GM15510 (cell line): ENCODE data around the gene ANKRD23.

Experiments used
- POLR2A ChIP-seq: IDR thresholded peaks from 3 replicates; pipeline ENCODE4 v1.6.1; 2011; ENCODE audit warnings: borderline replicate concordance; ENCODE audit not compliant: insufficient read length; ENCODE audit errors: extremely low read depth

ANKRD23 gene

DNA sequence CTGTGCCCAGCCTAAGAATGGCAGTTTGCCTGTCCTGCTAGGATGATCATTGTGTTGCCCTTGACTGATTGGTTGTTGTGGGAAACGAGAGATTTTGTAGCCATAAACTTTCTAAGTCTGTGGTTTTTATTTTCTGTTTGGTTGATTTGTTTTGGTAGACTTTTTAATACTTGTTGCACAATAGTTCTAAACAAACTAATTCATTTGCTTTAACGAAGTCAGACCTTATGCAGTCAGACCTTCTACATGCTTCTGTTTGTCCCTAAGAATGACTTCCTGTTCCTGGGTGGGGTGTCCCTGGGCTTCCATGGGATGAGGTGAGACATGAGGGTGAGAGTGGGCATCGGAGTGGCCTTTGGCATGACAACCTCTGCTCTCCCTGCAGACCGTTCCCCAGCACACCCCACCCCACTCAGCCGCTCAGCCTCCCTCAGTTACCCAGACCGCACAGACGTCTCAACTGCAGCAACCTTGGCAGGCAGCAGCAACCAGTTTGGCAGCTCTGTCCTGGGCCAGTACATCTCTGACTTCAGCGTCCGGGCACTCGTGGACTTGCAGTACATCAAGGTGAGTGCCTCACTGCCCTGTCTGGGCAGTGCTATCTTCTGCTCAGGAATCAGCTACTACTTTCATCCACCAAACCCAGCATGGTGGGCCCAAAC lies 35.5 kb downstream of the ANKRD23 start:
- TF ChIP-seq POLR2A: no peak

DNA sequence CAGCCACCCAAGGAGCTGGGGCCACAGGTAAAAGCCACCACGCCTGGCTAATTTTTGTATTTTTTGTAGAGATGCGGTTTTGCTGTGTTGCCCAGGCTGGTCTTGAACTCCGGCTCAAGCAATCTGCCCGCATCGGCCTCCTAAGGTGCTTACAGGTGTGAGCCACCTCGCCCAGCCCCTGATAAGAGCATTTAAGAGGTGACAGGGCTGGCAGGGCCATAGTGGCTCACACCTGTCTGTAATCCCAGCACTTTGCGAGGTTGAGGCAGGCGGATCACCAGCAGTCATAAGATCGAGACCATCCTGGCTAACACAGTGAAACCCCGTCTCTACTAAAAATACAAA lies 36.7 kb downstream of the ANKRD23 start:
- no peak for TF ChIP-seq POLR2A

DNA sequence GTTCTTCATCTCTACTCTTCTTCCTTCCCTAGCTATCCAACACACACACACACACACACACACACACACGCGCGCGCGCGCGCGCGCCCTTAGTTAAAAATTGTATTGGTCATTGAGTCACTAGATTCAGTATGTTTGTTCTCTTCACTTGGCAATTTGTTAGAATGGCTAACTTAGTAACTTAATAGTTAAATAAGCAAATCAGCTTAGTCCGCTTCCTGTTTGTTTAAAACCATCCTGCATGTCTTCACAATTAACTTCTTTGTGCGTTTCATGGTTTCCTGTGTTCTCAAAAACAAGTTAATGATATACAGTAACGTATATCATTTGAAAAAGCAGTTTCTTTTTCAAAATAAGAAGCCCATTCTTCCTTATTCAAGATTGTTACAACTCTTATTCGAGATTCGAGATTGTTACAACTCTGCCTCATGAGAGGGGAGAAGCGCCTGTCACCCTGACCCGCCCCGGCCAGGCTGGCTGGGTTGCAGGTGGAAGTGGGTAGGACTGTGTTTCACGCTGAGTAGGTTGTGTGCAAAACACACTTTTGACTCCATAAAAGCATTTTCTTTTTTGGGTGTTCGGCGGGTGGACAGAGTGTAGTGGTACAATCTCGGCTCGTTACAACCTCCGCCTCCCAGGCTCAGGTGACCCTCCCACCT lies 37.2 kb downstream of the ANKRD23 start:
- no peak for TF ChIP-seq POLR2A

DNA sequence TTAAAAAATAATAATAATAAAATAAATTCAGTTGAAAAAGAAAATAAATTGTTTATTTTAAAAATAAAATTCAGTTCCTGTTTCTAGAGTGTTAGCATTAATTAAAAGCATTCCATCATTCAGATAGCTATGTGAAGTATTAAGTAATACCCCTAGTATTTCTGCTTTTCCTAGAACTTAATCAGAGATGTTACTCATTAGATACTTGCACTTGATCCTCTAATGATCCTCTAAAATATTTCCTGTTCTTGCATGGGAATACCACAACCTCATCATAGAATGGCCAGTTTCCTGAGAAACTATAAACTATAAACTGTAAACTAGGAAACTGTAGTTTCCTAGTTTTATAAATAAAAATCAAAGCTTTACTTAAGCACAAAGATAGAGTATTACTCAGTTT lies 38.8 kb downstream of the ANKRD23 start:
- TF ChIP-seq POLR2A: no peak

DNA sequence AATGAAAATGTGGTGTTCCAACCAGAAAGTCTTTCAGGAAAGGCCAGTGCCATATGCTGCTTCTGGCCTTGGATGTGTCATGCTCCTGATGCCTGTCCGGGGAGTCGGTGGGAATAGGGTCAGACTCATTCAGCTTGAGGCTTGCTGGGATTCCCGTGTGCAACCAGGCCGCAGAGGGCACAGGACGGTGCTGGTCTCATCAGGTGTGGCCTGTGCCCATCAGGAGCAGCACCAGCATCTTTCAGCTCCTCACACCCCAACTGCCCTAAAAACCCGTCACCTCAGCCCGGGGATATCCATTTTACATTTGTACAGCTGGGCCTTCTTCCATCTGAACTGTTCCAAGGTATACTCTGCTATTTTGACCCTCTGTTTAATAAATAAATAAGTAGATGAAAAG lies 41.1 kb downstream of the ANKRD23 start:
- TF ChIP-seq POLR2A: no peak

DNA sequence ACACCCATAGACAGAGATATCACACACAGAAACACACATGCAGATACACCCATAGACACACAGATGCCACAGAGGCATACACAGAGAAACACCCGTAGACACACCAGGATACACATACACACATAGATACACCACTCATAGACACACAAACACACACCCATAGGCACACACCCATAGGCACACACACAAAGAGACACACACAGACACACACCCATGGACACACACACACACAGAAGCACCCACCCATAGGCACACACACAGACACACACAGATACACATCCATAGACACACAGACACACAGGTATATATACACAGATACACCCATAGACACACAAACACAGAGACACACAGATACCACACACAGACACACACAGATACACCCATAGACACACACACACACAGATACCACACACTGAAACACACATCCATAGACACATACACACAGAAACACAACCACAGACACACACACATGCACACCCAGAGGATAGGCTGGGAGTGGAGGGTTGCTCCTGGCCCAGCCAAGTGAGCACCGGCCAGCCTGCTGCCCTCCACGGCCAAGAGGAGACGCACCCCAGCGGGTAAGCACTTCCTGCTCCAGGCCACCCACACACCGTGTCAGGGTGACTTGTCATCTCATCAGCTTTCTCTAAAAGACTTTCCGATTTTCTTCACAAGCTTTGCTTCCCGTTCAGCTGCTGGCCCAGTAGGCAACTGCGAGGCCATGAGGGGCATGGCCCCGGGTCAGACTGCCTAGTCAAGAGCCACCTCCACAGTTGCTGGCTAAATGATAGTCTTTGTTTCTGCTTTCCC lies 41.8 kb downstream of the ANKRD23 start:
- no peak for TF ChIP-seq POLR2A

DNA sequence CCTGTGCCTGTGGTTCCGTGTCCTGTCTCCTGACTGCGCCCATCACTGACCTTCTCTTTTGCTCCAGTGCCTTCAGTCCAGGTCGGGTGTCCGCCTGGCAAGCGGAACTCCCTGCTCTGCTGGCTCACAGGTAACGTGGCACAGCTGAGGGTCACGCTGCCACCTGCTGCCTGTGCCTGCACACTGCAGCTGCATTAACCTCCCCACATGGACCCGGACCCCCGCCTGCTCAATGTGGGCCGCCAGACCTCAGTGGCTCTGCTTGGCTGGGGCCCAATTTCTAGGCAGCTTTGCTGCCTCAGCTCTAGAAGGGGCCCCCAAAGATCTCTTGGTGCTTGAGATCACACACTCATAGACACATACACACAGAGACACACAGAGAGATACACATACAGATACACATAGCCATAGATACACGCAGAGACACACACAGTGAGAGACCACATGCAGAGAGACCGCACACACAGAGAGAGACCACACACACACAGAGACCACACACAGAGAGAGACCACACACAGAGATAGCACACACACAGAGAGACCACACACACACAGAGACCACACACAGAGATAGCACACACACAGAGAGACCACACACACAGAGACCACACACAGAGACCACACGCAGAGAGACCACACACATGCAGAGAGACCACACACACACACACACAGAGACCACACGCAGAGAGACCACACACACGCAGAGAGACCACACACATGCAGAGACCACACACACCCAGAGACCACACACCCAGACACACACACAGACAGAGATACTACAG lies 42.6 kb downstream of the ANKRD23 start:
- no peak for TF ChIP-seq POLR2A

DNA sequence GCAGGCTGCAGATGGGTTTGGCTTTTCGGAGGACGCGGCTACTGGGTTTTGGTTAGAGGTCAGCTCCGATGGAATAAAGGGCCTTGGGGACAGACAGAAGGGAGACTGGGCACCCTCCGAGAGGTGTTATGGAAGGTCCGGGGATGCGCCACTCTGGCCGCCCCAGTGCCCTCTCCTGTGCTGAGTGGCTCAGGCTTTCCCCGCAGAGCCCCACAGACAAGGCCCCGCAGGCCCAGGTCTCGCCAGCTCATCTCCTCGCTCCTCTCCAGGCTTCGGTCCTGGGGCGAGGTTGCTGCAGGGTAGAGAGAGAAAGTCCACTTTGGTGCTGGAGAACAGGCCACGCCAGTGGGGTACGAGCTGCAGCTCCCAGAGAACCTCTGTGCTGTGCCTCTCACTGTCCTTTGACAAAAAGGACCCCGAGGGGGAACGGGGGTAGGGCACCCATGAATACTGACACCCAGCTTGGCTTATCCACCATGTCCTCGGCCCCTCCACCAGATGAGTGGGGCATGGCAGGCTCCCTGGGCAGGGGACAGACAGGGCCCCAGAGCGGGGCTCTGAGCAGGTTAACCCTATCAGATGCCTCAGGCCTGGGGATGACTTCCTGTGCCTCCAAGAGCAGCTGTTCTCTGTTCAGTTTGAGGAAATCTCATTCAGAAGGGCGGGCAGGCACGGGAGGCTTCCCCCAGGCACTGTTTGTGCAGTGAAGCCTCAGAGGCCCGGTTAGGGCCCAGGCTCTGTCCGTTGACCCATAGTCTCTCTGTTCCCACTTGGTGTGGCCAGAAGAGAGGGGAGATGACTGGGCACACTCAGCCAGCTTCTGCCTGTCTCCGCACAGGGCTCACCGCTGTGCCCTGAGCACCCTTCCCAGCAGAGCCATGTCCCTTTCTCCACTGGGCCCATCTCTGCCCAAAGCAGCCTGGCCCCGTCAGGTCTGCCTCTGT lies 43.5 kb downstream of the ANKRD23 start:
- no peak for TF ChIP-seq POLR2A

DNA sequence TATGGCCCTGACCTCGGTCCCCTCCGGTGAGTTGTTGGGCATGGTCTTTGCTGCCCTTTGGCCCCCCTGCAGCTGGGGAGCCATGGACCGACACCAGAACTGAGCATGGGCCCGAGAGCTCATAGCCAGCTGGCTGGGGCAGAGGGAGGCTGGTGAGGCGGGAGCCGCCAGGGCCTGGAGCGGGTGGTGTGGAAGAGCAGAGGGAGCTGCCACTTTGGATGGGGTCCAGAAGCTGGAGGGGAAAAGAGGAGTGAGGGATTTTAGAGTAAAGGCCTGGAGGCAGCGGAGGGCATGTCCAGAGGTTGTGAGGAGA lies 44.2 kb downstream of the ANKRD23 start:
- TF ChIP-seq POLR2A: no peak

DNA sequence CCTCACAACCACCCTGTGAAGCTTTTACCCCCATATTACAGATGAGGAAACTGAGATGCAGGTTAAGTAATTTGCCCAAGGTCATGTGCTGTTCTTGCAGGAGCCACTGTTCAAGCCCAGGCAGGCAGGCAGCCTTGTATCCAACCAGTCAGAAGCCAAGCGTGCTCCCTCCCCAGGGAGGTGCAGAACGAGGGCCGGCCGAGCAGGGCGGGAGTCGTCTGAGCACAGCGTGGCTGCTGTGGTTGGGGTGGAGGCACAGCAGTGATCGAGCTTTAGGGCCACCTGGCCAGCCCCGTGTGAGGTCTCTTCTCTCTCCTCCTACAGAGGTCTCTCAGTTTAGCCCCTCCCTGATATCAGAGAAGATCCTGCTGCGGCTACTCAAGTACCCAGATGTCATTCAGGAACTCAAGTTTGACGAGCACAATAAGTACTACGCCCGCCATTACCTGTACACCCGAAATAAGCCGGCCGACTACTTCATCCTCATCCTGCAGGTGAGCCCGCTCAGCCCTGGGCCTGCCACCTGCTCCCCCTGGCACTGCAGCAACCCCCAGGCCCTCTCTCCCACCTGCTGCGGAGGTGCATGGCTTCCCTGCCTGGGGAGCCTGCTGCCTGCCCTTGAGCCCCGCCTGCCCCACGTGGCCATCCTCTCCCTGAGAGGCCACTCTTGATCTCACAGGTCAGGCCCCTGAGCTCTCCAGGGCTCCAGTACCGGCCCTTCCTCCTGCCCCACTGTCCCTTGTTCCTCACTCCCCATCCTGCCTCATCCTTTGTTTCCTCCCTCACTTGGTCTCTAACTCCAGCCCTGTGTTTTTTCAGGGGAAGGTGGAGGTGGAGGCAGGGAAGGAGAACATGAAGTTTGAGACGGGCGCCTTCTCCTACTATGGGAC lies 44.8 kb downstream of the ANKRD23 start:
- no peak for TF ChIP-seq POLR2A

DNA sequence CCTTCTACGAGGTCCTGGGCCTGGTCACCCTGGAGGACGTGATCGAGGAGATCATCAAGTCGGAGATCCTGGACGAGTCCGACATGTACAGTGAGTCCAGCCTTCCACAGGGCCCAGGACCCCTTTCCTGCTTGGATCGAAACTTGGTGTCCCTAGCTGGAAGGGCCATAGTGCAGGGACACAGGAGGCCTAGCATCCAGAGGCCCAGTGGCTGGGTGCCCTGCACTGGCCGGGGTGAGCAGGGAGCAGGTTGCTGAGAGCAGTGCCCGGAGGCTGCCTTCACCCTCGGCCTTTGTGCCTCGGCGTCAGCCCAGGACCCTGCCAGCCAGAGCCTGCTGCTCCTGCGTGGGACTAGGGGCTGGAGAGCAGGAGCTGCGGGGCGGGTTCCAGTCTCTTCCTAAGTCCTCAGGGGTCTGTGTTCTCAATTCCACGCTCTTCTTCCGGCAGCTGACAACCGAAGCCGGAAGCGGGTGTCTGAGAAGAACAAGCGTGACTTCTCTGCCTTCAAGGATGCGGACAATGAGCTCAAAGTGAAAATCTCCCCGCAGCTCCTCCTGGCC lies 46.7 kb downstream of the ANKRD23 start:
- no peak for TF ChIP-seq POLR2A

DNA sequence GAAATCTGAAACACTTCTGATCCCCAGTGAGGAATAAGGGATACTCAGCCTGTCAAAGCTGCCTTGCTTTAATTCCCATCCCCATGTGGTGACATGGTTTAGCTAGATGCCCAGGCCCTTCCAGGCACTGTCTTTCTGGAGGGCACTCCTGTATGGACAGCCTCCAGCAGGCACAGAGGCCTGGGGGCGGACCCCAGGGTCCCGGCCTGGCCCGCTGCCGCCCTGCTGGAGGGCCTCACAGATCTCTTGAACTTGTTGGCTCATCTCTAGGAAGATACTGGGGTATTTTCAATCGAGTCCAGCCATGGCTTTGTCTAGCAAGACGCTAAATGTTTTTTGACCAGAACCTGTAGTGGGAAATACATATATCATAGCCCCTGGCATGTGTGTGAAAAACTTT lies 48.7 kb downstream of the ANKRD23 start:
- no peak for TF ChIP-seq POLR2A
